ENCODE measurements around the gene DCXR. TPM values are rescaled to one million over a fixed set of nuclear protein-coding genes. Genes with fewer than 3 reads are reported as not detected.

DCXR gene
- total RNA-seq, 4 donors from 2014 or later = 23.8 to 125 (median 67.5) TPM

DNA sequence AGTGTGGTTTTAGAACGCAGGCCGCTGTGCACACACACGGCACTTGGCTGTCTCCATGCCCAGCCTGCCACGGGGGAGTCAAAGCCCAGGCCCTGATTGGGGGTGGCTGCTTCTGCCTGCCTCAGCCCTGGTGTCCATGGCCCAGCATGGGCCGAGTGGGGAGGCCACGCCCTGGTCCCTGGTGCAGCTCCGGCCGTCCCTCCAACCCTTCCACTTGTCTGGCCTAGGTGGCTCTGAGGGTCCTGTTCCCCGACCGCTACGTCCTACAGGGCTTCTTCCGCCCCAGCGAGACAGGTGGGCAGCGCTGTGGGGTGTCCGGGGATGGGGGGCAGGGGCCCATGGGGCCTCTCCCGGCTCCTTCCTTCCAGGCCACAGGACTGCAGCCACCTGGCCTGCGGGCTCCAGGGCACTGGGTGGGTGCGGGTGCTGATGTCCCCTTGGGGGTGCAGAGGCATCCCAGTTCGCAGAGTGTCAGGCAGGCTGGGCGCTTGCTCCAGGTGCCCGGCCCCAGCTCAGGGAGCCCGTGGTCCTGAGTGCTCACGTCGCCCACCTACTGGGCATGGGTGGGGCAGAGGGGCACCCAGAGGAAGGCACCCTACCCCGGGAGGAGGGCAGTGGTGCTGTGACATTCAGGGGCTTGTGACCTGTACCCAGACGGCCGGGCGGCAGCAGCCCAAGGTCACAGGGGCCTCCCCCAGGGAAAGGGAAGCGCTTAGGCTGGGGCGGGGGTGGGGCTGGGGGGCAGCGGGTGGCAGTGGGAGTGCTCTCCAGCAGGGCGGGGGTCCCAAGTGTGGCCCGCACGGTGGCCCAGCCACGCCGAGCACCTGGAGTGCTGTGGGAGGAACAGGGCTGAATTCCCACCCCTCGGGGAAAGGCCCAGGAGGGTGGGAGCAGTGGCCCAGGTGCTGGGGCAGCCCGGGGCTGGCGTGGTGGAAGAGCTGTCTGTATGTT, 26.6 kb downstream of the DCXR start:
- H3K27ac ChIP-seq = no peak overlapping the region
- DNase-seq = no peak
- H3K4me1 ChIP-seq = no peaks in the 10 kb centered on the region
- no peaks in the 10 kb centered on the region for H3K27me3 ChIP-seq
- H3K4me3 ChIP-seq = no peak overlapping the region
- no peaks in the 10 kb centered on the region for H3K9me3 ChIP-seq
- H3K36me3 ChIP-seq = no peaks in the 10 kb centered on the region
- TF ChIP-seq, protein P1, sequence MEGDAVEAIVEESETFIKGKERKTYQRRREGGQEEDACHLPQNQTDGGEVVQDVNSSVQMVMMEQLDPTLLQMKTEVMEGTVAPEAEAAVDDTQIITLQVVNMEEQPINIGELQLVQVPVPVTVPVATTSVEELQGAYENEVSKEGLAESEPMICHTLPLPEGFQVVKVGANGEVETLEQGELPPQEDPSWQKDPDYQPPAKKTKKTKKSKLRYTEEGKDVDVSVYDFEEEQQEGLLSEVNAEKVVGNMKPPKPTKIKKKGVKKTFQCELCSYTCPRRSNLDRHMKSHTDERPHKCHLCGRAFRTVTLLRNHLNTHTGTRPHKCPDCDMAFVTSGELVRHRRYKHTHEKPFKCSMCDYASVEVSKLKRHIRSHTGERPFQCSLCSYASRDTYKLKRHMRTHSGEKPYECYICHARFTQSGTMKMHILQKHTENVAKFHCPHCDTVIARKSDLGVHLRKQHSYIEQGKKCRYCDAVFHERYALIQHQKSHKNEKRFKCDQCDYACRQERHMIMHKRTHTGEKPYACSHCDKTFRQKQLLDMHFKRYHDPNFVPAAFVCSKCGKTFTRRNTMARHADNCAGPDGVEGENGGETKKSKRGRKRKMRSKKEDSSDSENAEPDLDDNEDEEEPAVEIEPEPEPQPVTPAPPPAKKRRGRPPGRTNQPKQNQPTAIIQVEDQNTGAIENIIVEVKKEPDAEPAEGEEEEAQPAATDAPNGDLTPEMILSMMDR (IDR thresholded peaks at IDR 0.05) = no peak
- TF ChIP-seq POLR2A (IDR thresholded peaks at IDR 0.05) = no peak
- intact Hi-C loops (cut with DNase I; ENCODE audit: low total_unique reads) = no loop called here

DNA sequence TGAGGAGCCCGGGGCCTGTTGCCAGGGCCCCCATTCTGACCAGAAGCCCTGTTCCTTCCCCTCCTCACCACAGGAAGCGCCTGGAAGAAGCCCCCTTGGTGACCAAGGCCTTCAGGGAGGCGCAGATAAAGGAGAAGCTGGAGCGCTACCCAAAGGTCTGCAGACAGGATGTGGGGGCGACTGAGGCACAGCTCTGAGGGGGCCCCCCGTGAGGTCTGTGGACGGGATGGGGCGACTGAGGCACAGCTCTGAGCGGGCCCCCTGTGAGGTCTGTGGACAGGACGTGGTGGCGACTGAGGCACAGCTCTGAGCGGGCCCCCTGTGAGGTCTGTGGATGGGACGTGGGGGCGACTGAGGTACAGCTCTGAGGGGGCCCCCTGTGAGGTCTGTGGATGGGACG, 28.1 kb downstream of the DCXR start:
- intact Hi-C loops (cut with DNase I; ENCODE audit: low total_unique reads) = no loop called here
- peaks cover 0 to 5% of the 10 kb centered on the region in 2 donors for H3K4me1 ChIP-seq
- H3K27me3 ChIP-seq = no peaks in the 10 kb centered on the region
- H3K4me3 ChIP-seq = no peak overlapping the region
- H3K36me3 ChIP-seq = no peaks in the 10 kb centered on the region
- TF ChIP-seq POLR2A (IDR thresholded peaks at IDR 0.05) = no peak
- TF ChIP-seq, protein P1 (IDR thresholded peaks at IDR 0.05) = no peak
- no peak for DNase-seq
- H3K9me3 ChIP-seq = no peaks in the 10 kb centered on the region
- H3K27ac ChIP-seq = no peak overlapping the region

DNA sequence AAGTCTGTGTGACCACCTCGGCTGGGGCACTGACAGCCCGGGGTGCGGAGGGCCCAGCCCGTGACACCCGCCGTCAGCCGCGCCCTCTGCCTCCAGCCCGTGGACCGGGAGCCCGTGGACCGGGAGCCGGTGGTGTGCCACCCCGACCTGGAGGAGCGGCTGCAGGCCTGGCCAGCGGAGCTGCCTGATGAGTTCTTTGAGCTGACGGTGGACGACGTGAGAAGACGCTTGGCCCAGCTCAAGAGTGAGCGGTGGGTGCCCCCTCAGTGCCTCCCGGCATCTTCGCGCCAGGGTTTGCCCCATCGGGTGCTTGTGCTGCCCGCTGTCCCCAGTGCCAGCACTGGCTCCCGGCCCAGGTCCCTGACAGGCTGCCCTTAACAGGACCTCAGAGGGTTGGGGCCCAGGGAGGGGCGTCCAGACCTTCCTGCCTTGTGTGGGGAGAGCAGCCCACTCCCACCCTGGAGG, 28.5 kb downstream of the DCXR start:
- H3K4me3 ChIP-seq = no peak overlapping the region
- no peaks in the 10 kb centered on the region for H3K9me3 ChIP-seq
- H3K27me3 ChIP-seq = no peaks in the 10 kb centered on the region
- no peak for TF ChIP-seq POLR2A (IDR thresholded peaks at IDR 0.05)
- TF ChIP-seq, protein P1 (IDR thresholded peaks at IDR 0.05) = no peak
- H3K36me3 ChIP-seq = no peaks in the 10 kb centered on the region
- intact Hi-C loops (cut with DNase I; ENCODE audit: low total_unique reads) = no loop called here
- peaks cover 0 to 10% of the 10 kb centered on the region in 2 donors for H3K4me1 ChIP-seq
- DNase-seq = no peak
- no peak overlapping the region for H3K27ac ChIP-seq

DNA sequence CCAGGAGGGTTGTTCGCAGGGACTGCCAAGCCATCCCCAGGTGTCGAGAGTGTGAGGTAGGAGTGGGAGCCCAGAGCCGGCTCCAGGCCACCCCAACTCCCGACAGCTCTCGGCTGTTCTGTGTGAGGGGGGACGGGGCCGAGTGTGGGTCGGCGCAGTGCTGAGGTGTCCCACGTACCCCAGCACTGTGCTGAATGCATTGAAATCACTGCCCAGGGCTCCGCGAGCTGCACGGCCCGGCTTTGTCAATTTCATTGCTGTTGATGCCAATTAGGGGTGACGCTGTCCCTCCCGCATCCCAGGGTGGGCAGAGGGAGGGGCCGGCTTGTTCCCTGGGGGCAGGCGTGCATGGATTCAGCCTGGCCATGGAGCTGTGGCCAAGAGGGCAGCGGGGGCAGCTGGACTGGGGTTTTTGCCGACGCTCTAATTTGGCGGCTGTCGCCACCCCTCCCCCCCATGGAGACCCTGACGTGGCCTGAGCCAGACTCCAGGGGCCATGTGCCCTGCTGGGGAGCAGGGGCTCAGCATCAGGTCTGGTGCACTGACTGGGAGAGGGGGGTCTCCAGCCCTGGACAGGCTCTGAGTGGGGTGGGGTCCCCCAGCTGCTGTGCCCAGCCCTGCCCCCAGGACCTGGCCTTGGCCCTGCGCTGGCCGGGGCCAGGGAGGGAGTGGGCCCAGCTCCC, 29.1 kb downstream of the DCXR start:
- no peak for DNase-seq
- Histone ChIP-seq H3K27ac (no peak overlapping the region), H3K36me3 (no peaks in the 10 kb centered on the region), H3K27me3 (no peaks in the 10 kb centered on the region), H3K4me1 (peaks cover 2 to 13% of the 10 kb centered on the region in 2 donors), H3K9me3 (no peaks in the 10 kb centered on the region), H3K4me3 (no peak overlapping the region)
- intact Hi-C loops (cut with DNase I; ENCODE audit: low total_unique reads) = no loop called here
- TF ChIP-seq POLR2A (IDR thresholded peaks at IDR 0.05) = no peak
- TF ChIP-seq, protein P1 (IDR thresholded peaks at IDR 0.05) = no peak
